A549 (cell line): ENCODE measurements around the gene ERP44.

Source experiments
- BHLHE40 ChIP-seq: IDR thresholded peaks from 2 replicates; pipeline ENCODE4 v1.6.1; 2012; ENCODE audit warnings: low read depth, low read length, inconsistent platforms
- CTCF ChIP-seq: fragments of >200 bp; sonication (Bioruptor Twin); formaldehyde crosslinking; IDR thresholded peaks from 3 replicates; pipeline ENCODE4 v1.5.1; 2016
- EHMT2 ChIP-seq: fragments of 200-600 bp; sonication (generic); IDR thresholded peaks from 2 replicates; pipeline ENCODE4 v1.6.1; 2016; ENCODE audit warnings: antibody characterized with exemption, low read depth, mild to moderate bottlenecking, moderate library complexity
- EP300 ChIP-seq, 2 experiments: fragments of >200 bp; sonication (Bioruptor Twin); formaldehyde crosslinking; IDR thresholded peaks; 2 replicates in 1 of 2; 3 replicates in 1 of 2; pipeline ENCODE4 v1.6.1; 2016 to 2017
- GATA3 ChIP-seq: IDR thresholded peaks from 2 replicates; pipeline ENCODE4 v1.6.1; 2012; ENCODE audit warnings: borderline replicate concordance
- HDAC2 ChIP-seq: fragments of 200-600 bp; sonication (generic); IDR thresholded peaks from 2 replicates; pipeline ENCODE4 v1.6.1; 2016
- MAX ChIP-seq: IDR thresholded peaks from 2 replicates; pipeline ENCODE4 v1.6.1; 2012
- PHF8 ChIP-seq: fragments of 200-600 bp; sonication (generic); IDR thresholded peaks from 2 replicates; pipeline ENCODE4 v1.6.1; 2016; ENCODE audit warnings: low read depth, mild to moderate bottlenecking, antibody characterized with exemption, moderate library complexity, borderline replicate concordance
- POLR2A ChIP-seq: IDR thresholded peaks from 2 replicates; pipeline ENCODE4 v1.6.1; 2012; ENCODE audit warnings: mild to moderate bottlenecking, low read length
- REST ChIP-seq: fragments of 200-600 bp; sonication (generic); IDR thresholded peaks from 2 replicates; pipeline ENCODE4 v1.6.1; 2016; ENCODE audit warnings: antibody characterized with exemption, mild to moderate bottlenecking, moderate library complexity
- SMC3 ChIP-seq: fragments of >200 bp; sonication (Bioruptor Twin); formaldehyde crosslinking; IDR thresholded peaks from 3 replicates; pipeline ENCODE4 v1.6.1; 2018; ENCODE audit warnings: inconsistent platforms
- ZFP36 ChIP-seq: fragments of 450-650 bp; IDR thresholded peaks from 2 replicates; pipeline ENCODE4 v1.6.1; 2014; ENCODE audit warnings: borderline replicate concordance; ENCODE audit not compliant: partially characterized antibody

- TF ChIP-seq CTCF (no peak), EP300 (IDR thresholded peaks at IDR 0.05) (no peak), POLR2A (no peak), SMC3 (no peak), BHLHE40 (no peak), REST (no peak), GATA3 (no peak), EHMT2 (no peak), PHF8 (no peak), MAX (no peak), ZFP36 (no peak), HDAC2 (no peak)
Observed at GRCh38 chr9:99978221-99978620, 120.6 kb downstream of the ERP44 start.
